Neuronal stem cell (in vitro differentiated cells): ENCODE data around the gene VAMP5.

ENCODE experiments used
- DNase-seq: peaks from one replicate; pipeline ENCODE4 v3.0.0-alpha.2; 2013; ENCODE audit warnings: low spot score
- H2AFZ ChIP-seq: one replicate; pipeline ENCODE4 v1.6.1; 2013; ENCODE audit warnings: mild to moderate bottlenecking, low read length, inconsistent platforms
- H2AK5ac ChIP-seq: 2 replicates; pipeline ENCODE4 v1.6.1; 2013; ENCODE audit warnings: low read depth, mild to moderate bottlenecking, inconsistent platforms, low read length, moderate library complexity, mixed read lengths
- H2BK120ac ChIP-seq: 2 replicates; pipeline ENCODE4 v1.6.1; 2013; ENCODE audit warnings: low read depth, mild to moderate bottlenecking, inconsistent platforms, low read length, moderate library complexity, mixed read lengths
- H2BK12ac ChIP-seq: one replicate; pipeline ENCODE4 v1.6.1; 2013; ENCODE audit warnings: low read length, inconsistent platforms
- H2BK15ac ChIP-seq: 2 replicates; pipeline ENCODE4 v1.6.1; 2013; ENCODE audit warnings: mild to moderate bottlenecking, low read length, inconsistent platforms, mixed read lengths
- H2BK5ac ChIP-seq: one replicate; pipeline ENCODE4 v1.6.1; 2013; ENCODE audit warnings: inconsistent platforms, mild to moderate bottlenecking, low read length, moderate library complexity
- H3K14ac ChIP-seq: one replicate; pipeline ENCODE4 v1.6.1; 2013; ENCODE audit warnings: low read length, inconsistent platforms
- H3K18ac ChIP-seq: 2 replicates; pipeline ENCODE4 v1.6.1; 2013; ENCODE audit warnings: low read length, inconsistent platforms
- H3K23ac ChIP-seq: 2 replicates; pipeline ENCODE4 v1.6.1; 2013; ENCODE audit warnings: low read depth, mild to moderate bottlenecking, mixed read lengths, low read length, inconsistent platforms; ENCODE audit not compliant: poor library complexity
- H3K27ac ChIP-seq: replicated peaks from 3 replicates; pipeline ENCODE4 v1.5.1; 2013; ENCODE audit warnings: low read length, inconsistent platforms
- H3K27me3 ChIP-seq, 3 experiments: 2 replicates each; pipeline ENCODE4 v1.6.1; 2013; ENCODE audit warnings: low read length in 3 of 3, mild to moderate bottlenecking in 2 of 3, inconsistent platforms in 1 of 3, low read depth in 1 of 3, mixed read lengths in 1 of 3, moderate library complexity in 1 of 3; ENCODE audit not compliant: control insufficient read depth in 3 of 3, insufficient read depth in 3 of 3
- H3K36me3 ChIP-seq, 2 donors: replicated peaks in 1 of 2; 2 replicates each; pipeline ENCODE4 v1.6.1; 2013; ENCODE audit warnings: low read length in 2 of 2; ENCODE audit not compliant: control insufficient read depth in 2 of 2, insufficient read depth in 2 of 2
- H3K4ac ChIP-seq: 2 replicates; pipeline ENCODE4 v1.6.1; 2013; ENCODE audit warnings: inconsistent platforms, mild to moderate bottlenecking, low read length, moderate library complexity
- H3K4me1 ChIP-seq, 2 donors: 1 replicate in 1 of 2; 2 replicates in 1 of 2; pipeline ENCODE4 v1.6.1; 2013; ENCODE audit warnings: low read length in 2 of 2, low read depth in 1 of 2; ENCODE audit not compliant: control insufficient read depth in 2 of 2, insufficient read depth in 1 of 2
- H3K4me2 ChIP-seq: one replicate; pipeline ENCODE4 v1.6.1; 2013; ENCODE audit warnings: mild to moderate bottlenecking, low read length, inconsistent platforms; ENCODE audit not compliant: insufficient read depth, poor library complexity, severe bottlenecking
- H3K4me3 ChIP-seq, 2 donors: 2 replicates each; pipeline ENCODE4 v1.5.1; 2013; ENCODE audit warnings: low read length in 2 of 2, mild to moderate bottlenecking in 2 of 2, inconsistent platforms in 1 of 2, moderate library complexity in 1 of 2
- H3K79me1 ChIP-seq: one replicate; pipeline ENCODE4 v1.6.1; 2013; ENCODE audit warnings: low read depth, mild to moderate bottlenecking, inconsistent platforms, low read length, moderate library complexity
- H3K9ac ChIP-seq: one replicate; pipeline ENCODE4 v1.6.1; 2013; ENCODE audit warnings: mild to moderate bottlenecking, low read depth, low read length, inconsistent platforms; ENCODE audit not compliant: poor library complexity
- H3K9me3 ChIP-seq, 2 donors: replicated peaks in 1 of 2; 2 replicates each; pipeline versions ENCODE3 to v1.6.1; 2013; ENCODE audit warnings: low read length in 2 of 2, mild to moderate bottlenecking in 2 of 2, inconsistent platforms in 1 of 2, low read depth in 1 of 2, mixed read lengths in 1 of 2, moderate library complexity in 1 of 2; ENCODE audit not compliant: control insufficient read depth in 2 of 2, insufficient read depth in 1 of 2
- H4K8ac ChIP-seq: one replicate; pipeline ENCODE4 v1.6.1; 2013; ENCODE audit warnings: low read depth, mild to moderate bottlenecking, inconsistent platforms, low read length, moderate library complexity
- H4K91ac ChIP-seq: one replicate; pipeline ENCODE4 v1.6.1; 2013; ENCODE audit warnings: low read length, low read depth, mild to moderate bottlenecking, inconsistent platforms; ENCODE audit not compliant: poor library complexity
- WGBS, 2 donors: extraction: QIAGEN DNeasy Blood & Tissue Kit; methylation state at CpG; one replicate each; pipeline ENCODE4 v1.1.7; 2013; ENCODE audit warnings: missing lambda C conversion rate in 2 of 2, mixed read lengths in 1 of 2; ENCODE audit not compliant: insufficient read length in 2 of 2, insufficient replicate concordance in 1 of 2; ENCODE audit errors: extremely low coverage in 2 of 2; 5-methylcytosine and 5-hydroxymethylcytosine counted together

The VAMP5 gene

DNA sequence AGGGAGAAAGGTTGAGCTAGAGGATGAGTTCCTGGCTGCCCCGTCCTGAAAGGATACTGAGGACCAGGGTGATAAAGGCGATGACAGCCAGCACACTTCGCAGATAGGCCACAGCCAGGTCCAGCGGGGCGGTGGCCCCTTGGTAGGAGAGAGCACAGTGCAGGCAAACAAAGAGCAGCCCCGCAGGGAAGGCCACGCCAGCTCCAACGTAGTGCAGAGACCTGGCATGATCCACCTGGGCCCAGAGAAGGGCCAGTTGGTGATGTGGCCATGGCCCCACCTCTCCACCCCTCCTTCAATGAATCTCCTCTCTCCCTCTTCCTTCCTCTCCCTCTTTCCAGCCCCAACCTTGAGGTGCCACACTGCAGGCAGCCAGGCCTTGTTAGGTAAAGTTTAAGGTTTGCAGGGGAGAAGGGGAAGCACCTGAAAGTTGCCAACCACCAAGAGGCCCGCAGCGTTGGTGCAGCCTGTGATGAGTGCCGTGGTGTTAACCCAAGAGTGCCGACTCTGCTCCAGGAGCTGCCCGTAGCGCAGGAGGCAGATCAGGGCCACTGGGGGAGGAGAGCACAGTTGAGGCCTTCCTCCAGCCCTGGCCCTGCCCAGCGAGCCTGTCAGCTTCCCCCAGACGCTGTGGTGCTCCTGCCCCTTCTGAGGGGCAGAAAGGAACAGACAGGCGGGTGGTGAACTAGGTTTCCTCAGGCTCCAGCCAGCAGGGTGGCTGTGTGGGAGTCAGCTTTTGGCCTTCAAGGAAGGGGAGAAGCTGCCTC lies 15.4 kb downstream of the VAMP5 start:
- Histone ChIP-seq H3K27me3 (no peaks in the 10 kb centered on the region), H3K14ac (no peak overlapping the region), H2BK120ac (no peak overlapping the region), H2AK5ac (no peak overlapping the region), H2BK15ac (no peak overlapping the region), H4K8ac (no peak overlapping the region), H3K18ac (no peak overlapping the region), H3K4me1 (peaks cover 10 to 14% of the 10 kb centered on the region in 2 donors), H2AFZ (no peak overlapping the region), H3K23ac (peak overlapping the region; percentile 76), H3K9ac (no peak overlapping the region), H3K36me3 (peaks cover 29 to 40% of the 10 kb centered on the region in 2 donors), H2BK12ac (no peak overlapping the region), H3K4me3 (peak overlapping the region in 1 of 2 donors; percentile 24), H3K27ac (no peak overlapping the region), H3K9me3 (peaks cover 0 to 2% of the 10 kb centered on the region in 2 donors), H3K79me1 (peaks cover 17% of the 10 kb centered on the region), H4K91ac (no peak overlapping the region), H3K4ac (no peak overlapping the region), H2BK5ac (no peak overlapping the region), H3K4me2 (no peak overlapping the region)
- no CpG with 5 or more reads among the region's 17 CpGs for WGBS, 2 donors
- no peak for DNase-seq

- Histone ChIP-seq H4K91ac (no peak overlapping the region), H2BK15ac (no peak overlapping the region), H3K4ac (no peak overlapping the region), H3K23ac (no peak overlapping the region), H3K9me3 (peaks cover 0 to 2% of the 10 kb centered on the region in 2 donors), H2AFZ (no peak overlapping the region), H3K27me3 (no peaks in the 10 kb centered on the region), H3K4me2 (no peak overlapping the region), H3K18ac (no peak overlapping the region), H4K8ac (no peak overlapping the region), H3K4me1 (peaks cover 9 to 12% of the 10 kb centered on the region in 2 donors), H3K14ac (no peak overlapping the region), H3K36me3 (peaks cover 29 to 46% of the 10 kb centered on the region in 2 donors), H3K79me1 (peaks cover 17% of the 10 kb centered on the region), H3K27ac (no peak overlapping the region), H2BK12ac (no peak overlapping the region), H3K9ac (no peak overlapping the region), H2AK5ac (no peak overlapping the region), H2BK120ac (no peak overlapping the region), H2BK5ac (no peak overlapping the region), H3K4me3 (no peak overlapping the region)
- no CpG with 5 or more reads among the region's 3 CpGs for WGBS, 2 donors
- no peak for DNase-seq
Measured at GRCh38 chr2:85600235-85600575, 16.0 kb downstream of the VAMP5 start.

DNA sequence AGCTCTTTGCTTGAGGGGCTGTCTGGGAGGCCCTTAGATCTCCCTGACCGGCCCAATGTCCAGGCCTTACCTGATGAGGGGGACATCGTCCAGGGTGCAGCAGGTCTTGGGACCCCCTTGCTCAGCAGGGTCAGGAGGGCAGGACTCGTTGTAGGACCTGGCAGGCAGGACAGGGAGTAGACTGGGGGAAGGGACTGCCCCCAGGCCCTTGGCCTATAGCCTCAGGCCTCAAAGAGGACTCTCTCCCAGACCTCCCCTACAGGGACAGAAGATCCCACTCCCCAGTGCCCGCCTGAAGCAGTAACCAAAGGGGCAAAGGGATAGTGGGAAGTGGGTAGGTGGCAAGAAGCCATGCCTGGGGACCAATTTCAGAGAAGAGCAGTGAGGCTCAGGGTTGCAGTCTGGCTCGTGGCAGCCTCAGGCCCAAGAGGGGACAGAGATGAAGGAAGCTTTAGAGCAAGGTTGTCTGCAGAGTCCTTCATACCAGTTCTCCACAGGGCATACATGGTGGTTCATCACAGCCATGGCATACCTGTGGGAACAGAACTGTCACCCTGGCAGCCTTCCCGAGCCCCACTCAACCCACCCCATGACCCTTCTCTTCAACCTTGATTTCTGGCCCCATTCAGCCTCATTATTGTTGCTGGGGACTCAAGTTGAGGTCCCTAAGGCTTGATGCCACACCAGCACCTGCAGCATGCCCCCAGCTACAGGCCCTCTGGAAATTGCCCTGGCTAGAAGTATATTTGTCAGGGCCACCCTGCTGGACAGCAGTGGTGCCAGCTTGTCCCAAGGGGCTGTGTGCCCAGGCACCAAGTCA lies 16.9 kb downstream of the VAMP5 start:
- peaks cover 29 to 54% of the 10 kb centered on the region in 2 donors for H3K36me3 ChIP-seq
- H3K79me1 ChIP-seq = peaks cover 14% of the 10 kb centered on the region
- H3K4me3 ChIP-seq = peak overlapping the region; percentile 79 to 98
- no peak overlapping the region for H3K23ac ChIP-seq
- H2BK12ac ChIP-seq = no peak overlapping the region
- H2BK120ac ChIP-seq = no peak overlapping the region
- no peak for DNase-seq
- no peak overlapping the region for H3K27ac ChIP-seq
- peak overlapping the region; percentile 12 for H3K9ac ChIP-seq
- H2AFZ ChIP-seq = no peak overlapping the region
- H2AK5ac ChIP-seq = no peak overlapping the region
- H2BK15ac ChIP-seq = no peak overlapping the region
- peaks cover 9 to 11% of the 10 kb centered on the region in 2 donors for H3K4me1 ChIP-seq
- no peak overlapping the region for H2BK5ac ChIP-seq
- H3K14ac ChIP-seq = no peak overlapping the region
- no CpG with 5 or more reads among the region's 6 CpGs for WGBS, 2 donors
- H4K8ac ChIP-seq = no peak overlapping the region
- no peaks in the 10 kb centered on the region for H3K27me3 ChIP-seq
- no peak overlapping the region for H4K91ac ChIP-seq
- no peak overlapping the region for H3K4ac ChIP-seq
- no peak overlapping the region for H3K18ac ChIP-seq
- H3K9me3 ChIP-seq = peaks cover 0 to 2% of the 10 kb centered on the region in 2 donors
- H3K4me2 ChIP-seq = peak overlapping the region; percentile 94
